Neural progenitor cell (in vitro differentiated cells): ENCODE results near the gene PYGM. TPM values are rescaled to one million over a fixed set of nuclear protein-coding genes. Genes with fewer than 3 reads are reported as not detected.

ENCODE experiments used
- DNase-seq: peaks from one replicate; pipeline ENCODE4 v3.0.0-alpha.2; 2016; ENCODE audit warnings: low spot score
- H2AFZ ChIP-seq: fragments of 200-600 bp; sonication (generic); replicated peaks from 2 replicates; pipeline ENCODE4 v1.6.1; 2016; ENCODE audit warnings: antibody characterized with exemption
- H3F3A ChIP-seq: fragments of 200-600 bp; sonication (generic); 2 replicates; pipeline ENCODE4 v1.6.1; 2016; ENCODE audit warnings: antibody characterized with exemption, low read depth
- H3K27ac ChIP-seq: fragments of 200-600 bp; sonication (generic); 2 replicates; pipeline ENCODE4 v1.5.1; 2016; ENCODE audit warnings: mild to moderate bottlenecking
- H3K27me3 ChIP-seq: fragments of 200-600 bp; sonication (generic); 2 replicates; pipeline ENCODE4 v1.6.1; 2016; ENCODE audit warnings: mild to moderate bottlenecking, moderate library complexity
- H3K36me3 ChIP-seq: fragments of 200-600 bp; sonication (generic); 2 replicates; pipeline ENCODE4 v1.5.1; 2016
- H3K4me1 ChIP-seq: fragments of 200-600 bp; sonication (generic); 2 replicates; pipeline ENCODE4 v1.6.1; 2016; ENCODE audit warnings: mixed run types
- H3K4me2 ChIP-seq: fragments of 200-600 bp; sonication (generic); 2 replicates; pipeline ENCODE4 v1.6.1; 2016
- H3K4me3 ChIP-seq: fragments of 200-600 bp; sonication (generic); 2 replicates; pipeline ENCODE4 v1.5.1; 2016
- H3K79me2 ChIP-seq: fragments of 200-600 bp; sonication (generic); 2 replicates; pipeline ENCODE4 v1.6.1; 2016; ENCODE audit warnings: low read depth
- H3K9ac ChIP-seq: fragments of 200-600 bp; sonication (generic); 2 replicates; pipeline ENCODE4 v1.6.1; 2016
- H3K9me3 ChIP-seq: fragments of 200-600 bp; sonication (generic); 2 replicates; pipeline ENCODE4 v1.5.1; 2016; ENCODE audit warnings: low read depth
- H4K20me1 ChIP-seq: fragments of 200-600 bp; sonication (generic); 2 replicates; pipeline ENCODE4 v1.6.1; 2016; ENCODE audit warnings: low read depth
- H3K27ac Mint-ChIP-seq: 3 replicates; pipeline ENCODE4 v1.8.0; 2021; ENCODE audit warnings: mixed read lengths
- H3K27me3 Mint-ChIP-seq: 2 replicates; pipeline ENCODE4 v1.8.0; 2022; ENCODE audit warnings: low read depth, mild to moderate bottlenecking, inconsistent platforms, moderate library complexity, mixed read lengths; ENCODE audit not compliant: insufficient read depth
- H3K36me3 Mint-ChIP-seq: 3 replicates; pipeline ENCODE4 v1.8.0; 2021; ENCODE audit warnings: mixed read lengths
- H3K4me1 Mint-ChIP-seq: 3 replicates; pipeline ENCODE4 v1.8.0; 2021; ENCODE audit warnings: mixed read lengths
- H3K4me3 Mint-ChIP-seq: 3 replicates; pipeline ENCODE4 v1.8.0; 2021; ENCODE audit warnings: mild to moderate bottlenecking, moderate library complexity, mixed read lengths
- H3K9me3 Mint-ChIP-seq: 3 replicates; pipeline ENCODE4 v1.8.0; 2020; ENCODE audit warnings: mixed read lengths
- EZH2 ChIP-seq: fragments of 200-600 bp; sonication (generic); IDR thresholded peaks from 2 replicates; pipeline ENCODE4 v1.6.1; 2017; ENCODE audit warnings: antibody characterized with exemption, mild to moderate bottlenecking, moderate library complexity
- EZH2phosphoT487 ChIP-seq: fragments of 200-600 bp; sonication (generic); IDR thresholded peaks from 2 replicates; pipeline ENCODE4 v1.6.1; 2017; ENCODE audit warnings: antibody characterized with exemption
- total RNA-seq: library from RNA; depleted of rRNA; stranded (reverse); fragments of >200 nt; gene quantifications from 2 replicates; pipeline ENCODE4 v1.2.3, GENCODE V29; 2015; ENCODE audit warnings: low replicate concordance
- TF ChIP-seq, protein P1 (sequence below): fragments of 200-600 bp; sonication (generic); IDR thresholded peaks from 2 replicates; pipeline ENCODE4 v1.5.1; 2017; ENCODE audit warnings: antibody characterized with exemption, mild to moderate bottlenecking

PYGM gene
- total RNA-seq, 1 donor from 2014 or later: 1.4 TPM

GRCh38 chr11:64801561-64802369 lies 42.0 kb upstream of the PYGM start:
- H3K36me3 ChIP-seq: no peaks in the 10 kb centered on the region
- peak overlapping the region; percentile 57 for H3K4me3 ChIP-seq
- H2AFZ ChIP-seq: no peak overlapping the region

GRCh38 chr11:64801158-64801464 lies 41.3 kb upstream of the PYGM start:
- Mint-ChIP-seq H3K36me3 (peaks cover 7% of the 10 kb centered on the region), H3K27me3 (peaks cover 2% of the 10 kb centered on the region), H3K4me1 (peaks cover 8% of the 10 kb centered on the region), H3K9me3 (no peaks in the 10 kb centered on the region), H3K27ac (no peak overlapping the region), H3K4me3 (no peak overlapping the region)
- Histone ChIP-seq H3K4me2 (no peak overlapping the region), H3K4me1 (no peaks in the 10 kb centered on the region), H3K79me2 (no peaks in the 10 kb centered on the region), H3K9me3 (no peaks in the 10 kb centered on the region), H3K27ac (no peak overlapping the region), H3K36me3 (no peaks in the 10 kb centered on the region), H3K9ac (no peak overlapping the region), H3F3A (peaks cover 28% of the 10 kb centered on the region), H3K27me3 (no peaks in the 10 kb centered on the region), H3K4me3 (no peak overlapping the region), H4K20me1 (peaks cover 11% of the 10 kb centered on the region), H2AFZ (no peak overlapping the region)
- TF ChIP-seq, protein P1, sequence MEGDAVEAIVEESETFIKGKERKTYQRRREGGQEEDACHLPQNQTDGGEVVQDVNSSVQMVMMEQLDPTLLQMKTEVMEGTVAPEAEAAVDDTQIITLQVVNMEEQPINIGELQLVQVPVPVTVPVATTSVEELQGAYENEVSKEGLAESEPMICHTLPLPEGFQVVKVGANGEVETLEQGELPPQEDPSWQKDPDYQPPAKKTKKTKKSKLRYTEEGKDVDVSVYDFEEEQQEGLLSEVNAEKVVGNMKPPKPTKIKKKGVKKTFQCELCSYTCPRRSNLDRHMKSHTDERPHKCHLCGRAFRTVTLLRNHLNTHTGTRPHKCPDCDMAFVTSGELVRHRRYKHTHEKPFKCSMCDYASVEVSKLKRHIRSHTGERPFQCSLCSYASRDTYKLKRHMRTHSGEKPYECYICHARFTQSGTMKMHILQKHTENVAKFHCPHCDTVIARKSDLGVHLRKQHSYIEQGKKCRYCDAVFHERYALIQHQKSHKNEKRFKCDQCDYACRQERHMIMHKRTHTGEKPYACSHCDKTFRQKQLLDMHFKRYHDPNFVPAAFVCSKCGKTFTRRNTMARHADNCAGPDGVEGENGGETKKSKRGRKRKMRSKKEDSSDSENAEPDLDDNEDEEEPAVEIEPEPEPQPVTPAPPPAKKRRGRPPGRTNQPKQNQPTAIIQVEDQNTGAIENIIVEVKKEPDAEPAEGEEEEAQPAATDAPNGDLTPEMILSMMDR: no peak
- TF ChIP-seq EZH2phosphoT487 (no peak), EZH2 (no peak)
- DNase-seq: no peak

More at GRCh38 chr11:64801561-64802369, 42.0 kb upstream of the PYGM start:
- Histone ChIP-seq H3F3A (peaks cover 28% of the 10 kb centered on the region), H3K9me3 (no peaks in the 10 kb centered on the region), H3K4me2 (peak overlapping the region; percentile 94), H3K79me2 (no peaks in the 10 kb centered on the region), H3K4me1 (no peaks in the 10 kb centered on the region), H3K27ac (no peak overlapping the region), H3K27me3 (no peaks in the 10 kb centered on the region), H4K20me1 (peaks cover 11% of the 10 kb centered on the region), H3K9ac (no peak overlapping the region)
- peak overlapping the region; percentile 74 for H3K4me3 Mint-ChIP-seq
- H3K4me1 Mint-ChIP-seq: peaks cover 8% of the 10 kb centered on the region
- peaks cover 2% of the 10 kb centered on the region for H3K27me3 Mint-ChIP-seq
- no peak for DNase-seq
- H3K27ac Mint-ChIP-seq: no peak overlapping the region
- TF ChIP-seq EZH2phosphoT487 (no peak), EZH2 (no peak)
- TF ChIP-seq, protein P1: no peak
- peaks cover 10% of the 10 kb centered on the region for H3K36me3 Mint-ChIP-seq
- H3K9me3 Mint-ChIP-seq: no peaks in the 10 kb centered on the region

DNA sequence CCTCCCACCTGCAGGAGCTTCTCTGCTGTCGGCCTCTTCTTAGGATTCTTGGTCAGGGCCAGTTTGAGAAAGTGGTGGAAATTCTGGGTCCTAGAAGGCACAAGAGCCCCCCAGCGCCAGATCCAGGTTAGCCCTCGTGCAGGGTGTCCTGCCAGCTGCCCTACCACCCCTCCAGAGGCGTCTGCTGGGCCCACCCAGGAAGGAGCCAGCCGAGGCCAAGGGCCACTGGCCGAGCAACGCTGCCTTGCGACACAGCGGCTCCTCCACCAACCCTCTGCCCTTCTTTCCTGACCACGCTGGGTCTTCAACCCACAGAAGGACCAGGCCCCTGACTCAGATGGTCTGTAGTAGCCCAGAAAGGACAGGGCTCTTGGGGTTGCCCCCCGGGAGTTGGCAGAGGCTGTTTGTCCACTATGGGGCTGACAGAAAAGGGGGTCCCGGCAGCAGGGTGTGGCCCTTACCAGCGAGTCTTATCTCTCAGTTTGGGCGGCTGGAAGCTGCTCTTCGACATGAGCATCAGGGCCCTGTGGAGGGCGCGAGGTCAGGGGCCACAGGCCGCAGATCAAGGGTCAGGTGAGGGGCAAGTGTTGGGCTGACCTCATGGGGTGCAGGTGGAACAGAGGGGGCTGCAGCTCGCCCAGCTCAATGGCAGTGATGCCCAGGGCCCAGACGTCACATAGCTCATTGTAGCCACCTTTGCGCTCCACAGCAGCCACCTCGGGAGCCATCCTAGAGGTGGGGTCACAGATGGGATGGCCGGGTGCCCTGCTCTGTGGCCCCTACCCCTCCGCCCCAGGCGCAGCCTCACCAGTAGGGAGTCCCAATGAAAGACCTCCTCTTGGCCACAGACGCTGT lies 40.8 kb upstream of the PYGM start:
- no peaks in the 10 kb centered on the region for H3K4me1 ChIP-seq
- peaks cover 11% of the 10 kb centered on the region for H4K20me1 ChIP-seq
- H3F3A ChIP-seq: peaks cover 28% of the 10 kb centered on the region
- TF ChIP-seq EZH2phosphoT487 (no peak), EZH2 (no peak)
- TF ChIP-seq, protein P1: no peak
- no peaks in the 10 kb centered on the region for H3K27me3 ChIP-seq
- H3K4me3 Mint-ChIP-seq: no peak overlapping the region
- H3K27ac Mint-ChIP-seq: no peak overlapping the region
- H3K4me3 ChIP-seq: no peak overlapping the region
- H3K36me3 Mint-ChIP-seq: peaks cover 3% of the 10 kb centered on the region
- no peak overlapping the region for H3K27ac ChIP-seq
- H2AFZ ChIP-seq: no peak overlapping the region
- no peaks in the 10 kb centered on the region for H3K36me3 ChIP-seq
- H3K9ac ChIP-seq: no peak overlapping the region
- H3K9me3 ChIP-seq: no peaks in the 10 kb centered on the region
- DNase-seq: no peak
- H3K4me1 Mint-ChIP-seq: peaks cover 8% of the 10 kb centered on the region
- no peak overlapping the region for H3K4me2 ChIP-seq
- no peaks in the 10 kb centered on the region for H3K9me3 Mint-ChIP-seq
- no peaks in the 10 kb centered on the region for H3K79me2 ChIP-seq
- peaks cover under 1% of the 10 kb centered on the region for H3K27me3 Mint-ChIP-seq
